GM12872 (cell line): ENCODE data around the gene TAS1R2.

Experiments
- CTCF ChIP-seq: IDR thresholded peaks from 3 replicates; pipeline ENCODE4 v1.5.1; 2011; ENCODE audit warnings: low read depth, mild to moderate bottlenecking, low read length, moderate library complexity; ENCODE audit not compliant: insufficient read depth

The TAS1R2 gene

GRCh38 chr1:18877282-18877681, 17.8 kb upstream of the TAS1R2 start:
- TF ChIP-seq CTCF, result no peak

GRCh38 chr1:18876210-18876609, 16.8 kb upstream of the TAS1R2 start:
- no peak for TF ChIP-seq CTCF

GRCh38 chr1:18875796-18876128, 16.3 kb upstream of the TAS1R2 start:
- TF ChIP-seq CTCF, result no peak

- peak; percentile 93 for TF ChIP-seq CTCF
These were observed 15.8 kb upstream of the TAS1R2 start for GRCh38 chr1:18875107-18875795.

- no peak for TF ChIP-seq CTCF
These were observed 15.1 kb upstream of the TAS1R2 start for GRCh38 chr1:18874600-18874999.

GRCh38 chr1:18874036-18874435, 14.6 kb upstream of the TAS1R2 start:
- no peak for TF ChIP-seq CTCF

GRCh38 chr1:18872071-18872611, 12.7 kb upstream of the TAS1R2 start:
- TF ChIP-seq CTCF, result no peak
